ENCODE data around the gene TFDP3.

Gene TFDP3

GRCh38 chrX:133218329-133218728 lies at the start of gene TFDP3:
TSS of gene TFDP3 (minus strand) at chrX:133218354. CDS start at chrX:133218259, 95 bp downstream.
- H3K36me3 Mint-ChIP-seq (ENCODE audit: low read depth): no peaks in the 10 kb centered on the region

GRCh38 chrX:133267621-133268020 lies 49.5 kb upstream of the TFDP3 start:
- no peak for DNase-seq
- H3K36me3 Mint-ChIP-seq (ENCODE audit: low read depth): no peaks in the 10 kb centered on the region
- no peak overlapping the region for H3K27ac Mint-ChIP-seq
- no peaks in the 10 kb centered on the region for H3K4me1 Mint-ChIP-seq
- H3K27me3 Mint-ChIP-seq: no peaks in the 10 kb centered on the region
- no peak overlapping the region for H3K4me3 Mint-ChIP-seq
- H3K9me3 Mint-ChIP-seq: no peaks in the 10 kb centered on the region
- ATAC-seq: no peak

More at GRCh38 chrX:133218329-133218728, at the start of gene TFDP3:
- H3K4me3 Mint-ChIP-seq: no peak within 1 kb of the TSS
- no peaks in the 10 kb centered on the region for H3K9me3 Mint-ChIP-seq
- H3K27ac Mint-ChIP-seq: no peak within 1 kb of the TSS
- ATAC-seq (no peak), DNase-seq (no peak)
- H3K4me1 Mint-ChIP-seq: no peaks in the 10 kb centered on the region
- no peaks in the 10 kb centered on the region for H3K27me3 Mint-ChIP-seq

- no peaks in the 10 kb centered on the region for H3K4me1 Mint-ChIP-seq
- DNase-seq: no peak
- H3K9me3 Mint-ChIP-seq: no peaks in the 10 kb centered on the region
- no peaks in the 10 kb centered on the region for H3K36me3 Mint-ChIP-seq (ENCODE audit: low read depth)
- no peak overlapping the region for H3K27ac Mint-ChIP-seq
- H3K4me3 Mint-ChIP-seq: no peak overlapping the region
- H3K27me3 Mint-ChIP-seq: no peaks in the 10 kb centered on the region
- ATAC-seq: no peak
These were observed 47.2 kb upstream of the TFDP3 start for GRCh38 chrX:133265331-133265730.

- ATAC-seq: no peak
These were observed 40.3 kb upstream of the TFDP3 start for GRCh38 chrX:133258481-133258880.

GRCh38 chrX:133254666-133255065 lies 36.5 kb upstream of the TFDP3 start:
- DNase-seq: no peak
- Mint-ChIP-seq H3K9me3 (no peaks in the 10 kb centered on the region), H3K36me3 (ENCODE audit: low read depth) (no peaks in the 10 kb centered on the region), H3K4me3 (no peak overlapping the region), H3K27me3 (no peaks in the 10 kb centered on the region), H3K27ac (no peak overlapping the region), H3K4me1 (no peaks in the 10 kb centered on the region)
- ATAC-seq: no peak

More at GRCh38 chrX:133258481-133258880, 40.3 kb upstream of the TFDP3 start:
- H3K4me1 Mint-ChIP-seq: no peaks in the 10 kb centered on the region
- no peak for DNase-seq
- no peaks in the 10 kb centered on the region for H3K9me3 Mint-ChIP-seq
- H3K27me3 Mint-ChIP-seq: no peaks in the 10 kb centered on the region
- H3K36me3 Mint-ChIP-seq (ENCODE audit: low read depth): no peaks in the 10 kb centered on the region
- H3K4me3 Mint-ChIP-seq: no peak overlapping the region
- H3K27ac Mint-ChIP-seq: no peak overlapping the region

- Mint-ChIP-seq H3K27me3 (no peaks in the 10 kb centered on the region), H3K9me3 (peaks cover 13% of the 10 kb centered on the region), H3K4me1 (no peaks in the 10 kb centered on the region), H3K36me3 (ENCODE audit: low read depth) (no peaks in the 10 kb centered on the region), H3K27ac (no peak overlapping the region), H3K4me3 (no peak overlapping the region)
- ATAC-seq: no peak
- DNase-seq: no peak
These were observed 33.0 kb upstream of the TFDP3 start for GRCh38 chrX:133251204-133251603.

GRCh38 chrX:133250184-133251100 lies 32.3 kb upstream of the TFDP3 start:
- H3K27me3 Mint-ChIP-seq: no peaks in the 10 kb centered on the region
- H3K4me1 Mint-ChIP-seq: no peaks in the 10 kb centered on the region
- DNase-seq (no peak), ATAC-seq (no peak)
- no peak overlapping the region for H3K27ac Mint-ChIP-seq
- H3K36me3 Mint-ChIP-seq (ENCODE audit: low read depth): no peaks in the 10 kb centered on the region
- peaks cover 17% of the 10 kb centered on the region for H3K9me3 Mint-ChIP-seq
- H3K4me3 Mint-ChIP-seq: no peak overlapping the region

GRCh38 chrX:133249266-133250058 lies 31.3 kb upstream of the TFDP3 start:
- H3K27ac Mint-ChIP-seq: no peak overlapping the region
- ATAC-seq (no peak), DNase-seq (no peak)
- no peaks in the 10 kb centered on the region for H3K27me3 Mint-ChIP-seq
- H3K9me3 Mint-ChIP-seq: peaks cover 17% of the 10 kb centered on the region
- H3K4me1 Mint-ChIP-seq: no peaks in the 10 kb centered on the region
- H3K36me3 Mint-ChIP-seq (ENCODE audit: low read depth): no peaks in the 10 kb centered on the region
- H3K4me3 Mint-ChIP-seq: no peak overlapping the region

GRCh38 chrX:133248177-133248576 lies 30.0 kb upstream of the TFDP3 start:
- Mint-ChIP-seq H3K27ac (no peak overlapping the region), H3K9me3 (peaks cover 17% of the 10 kb centered on the region), H3K36me3 (ENCODE audit: low read depth) (no peaks in the 10 kb centered on the region), H3K4me3 (no peak overlapping the region), H3K27me3 (no peaks in the 10 kb centered on the region), H3K4me1 (no peaks in the 10 kb centered on the region)
- ATAC-seq: no peak
- DNase-seq: no peak

GRCh38 chrX:133246921-133247320 lies 28.8 kb upstream of the TFDP3 start:
- Mint-ChIP-seq H3K27ac (no peak overlapping the region), H3K4me1 (no peaks in the 10 kb centered on the region), H3K27me3 (no peaks in the 10 kb centered on the region), H3K4me3 (no peak overlapping the region), H3K36me3 (ENCODE audit: low read depth) (no peaks in the 10 kb centered on the region), H3K9me3 (peaks cover 17% of the 10 kb centered on the region)
- DNase-seq (no peak), ATAC-seq (no peak)

- Mint-ChIP-seq H3K27me3 (no peaks in the 10 kb centered on the region), H3K36me3 (ENCODE audit: low read depth) (no peaks in the 10 kb centered on the region), H3K9me3 (no peaks in the 10 kb centered on the region), H3K4me3 (no peak overlapping the region), H3K4me1 (no peaks in the 10 kb centered on the region), H3K27ac (no peak overlapping the region)
- no peak for ATAC-seq
- no peak for DNase-seq
These were observed 17.7 kb upstream of the TFDP3 start for GRCh38 chrX:133235830-133236229.

- no peak overlapping the region for H3K4me3 Mint-ChIP-seq
- no peak for ATAC-seq
- no peaks in the 10 kb centered on the region for H3K36me3 Mint-ChIP-seq (ENCODE audit: low read depth)
These were observed 14.2 kb upstream of the TFDP3 start for GRCh38 chrX:133232331-133232730.

GRCh38 chrX:133229361-133229760 lies 11.2 kb upstream of the TFDP3 start:
- DNase-seq: no peak
- Mint-ChIP-seq H3K36me3 (ENCODE audit: low read depth) (no peaks in the 10 kb centered on the region), H3K27ac (no peak overlapping the region), H3K4me1 (no peaks in the 10 kb centered on the region), H3K4me3 (no peak overlapping the region), H3K9me3 (no peaks in the 10 kb centered on the region), H3K27me3 (no peaks in the 10 kb centered on the region)
- no peak for ATAC-seq

More at GRCh38 chrX:133232331-133232730, 14.2 kb upstream of the TFDP3 start:
- H3K27ac Mint-ChIP-seq: no peak overlapping the region
- no peaks in the 10 kb centered on the region for H3K9me3 Mint-ChIP-seq
- no peak for DNase-seq
- H3K27me3 Mint-ChIP-seq: no peaks in the 10 kb centered on the region
- no peaks in the 10 kb centered on the region for H3K4me1 Mint-ChIP-seq

GRCh38 chrX:133215747-133216146 lies 2.4 kb downstream of the TFDP3 start:
- H3K27ac Mint-ChIP-seq: no peak overlapping the region
- no peaks in the 10 kb centered on the region for H3K9me3 Mint-ChIP-seq
- DNase-seq (no peak), ATAC-seq (no peak)
- no peak overlapping the region for H3K4me3 Mint-ChIP-seq
- no peaks in the 10 kb centered on the region for H3K27me3 Mint-ChIP-seq
- no peaks in the 10 kb centered on the region for H3K4me1 Mint-ChIP-seq
- no peaks in the 10 kb centered on the region for H3K36me3 Mint-ChIP-seq (ENCODE audit: low read depth)

- DNase-seq (no peak), ATAC-seq (no peak)
- Mint-ChIP-seq H3K27ac (no peak overlapping the region), H3K4me3 (no peak overlapping the region), H3K9me3 (no peaks in the 10 kb centered on the region), H3K36me3 (ENCODE audit: low read depth) (no peaks in the 10 kb centered on the region), H3K27me3 (no peaks in the 10 kb centered on the region), H3K4me1 (no peaks in the 10 kb centered on the region)
These were observed 3.1 kb downstream of the TFDP3 start for GRCh38 chrX:133215017-133215416.
